GM12864 (cell line): Measurements from ENCODE around the gene DCAF15.

Experiments used
- DNase-seq: peaks from one replicate; pipeline ENCODE4 v3.0.0-alpha.2; 2011; ENCODE audit warnings: low read depth
- H3K4me3 ChIP-seq: 2 replicates; pipeline ENCODE4 v1.5.1; 2011; ENCODE audit warnings: mild to moderate bottlenecking, low read depth, low read length, control low read depth
- CTCF ChIP-seq: IDR thresholded peaks from 2 replicates; pipeline ENCODE4 v1.5.1; 2011; ENCODE audit warnings: low read depth, mild to moderate bottlenecking, moderate library complexity, low read length, control low read depth, inconsistent platforms; ENCODE audit errors: missing control alignments

DCAF15 gene

GRCh38 chr19:13909430-13909829 lies 42.9 kb upstream of the DCAF15 start:
- no peak for TF ChIP-seq CTCF
- H3K4me3 ChIP-seq = no peak overlapping the region
- DNase-seq = no peak

DNA sequence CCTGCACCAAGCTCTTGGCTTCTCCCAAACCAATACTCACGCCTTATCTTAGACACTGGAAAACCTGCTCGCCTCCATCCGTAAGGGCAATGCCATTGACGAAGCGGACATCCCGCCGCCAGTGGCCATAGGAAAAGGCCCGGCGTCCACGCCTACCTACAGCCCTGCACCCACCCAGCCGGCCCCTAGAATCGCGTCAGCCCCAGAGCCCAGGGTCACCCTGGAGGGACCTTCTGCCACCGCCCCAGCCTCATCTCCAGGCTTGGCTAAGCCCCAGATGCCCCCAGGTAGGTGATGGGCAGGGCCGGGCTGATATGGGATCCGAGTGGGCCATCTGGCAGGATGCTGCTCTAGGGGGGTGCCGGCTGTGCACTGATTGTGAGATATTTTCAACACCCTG lies 39.0 kb upstream of the DCAF15 start:
- no peak overlapping the region for H3K4me3 ChIP-seq
- DNase-seq = no peak

GRCh38 chr19:13914777-13915176 lies 37.5 kb upstream of the DCAF15 start:
- no peak for TF ChIP-seq CTCF
- DNase-seq = no peak
- no peak overlapping the region for H3K4me3 ChIP-seq

More for the DNA sequence above, 39.0 kb upstream of the DCAF15 start:
- no peak for TF ChIP-seq CTCF

DNA sequence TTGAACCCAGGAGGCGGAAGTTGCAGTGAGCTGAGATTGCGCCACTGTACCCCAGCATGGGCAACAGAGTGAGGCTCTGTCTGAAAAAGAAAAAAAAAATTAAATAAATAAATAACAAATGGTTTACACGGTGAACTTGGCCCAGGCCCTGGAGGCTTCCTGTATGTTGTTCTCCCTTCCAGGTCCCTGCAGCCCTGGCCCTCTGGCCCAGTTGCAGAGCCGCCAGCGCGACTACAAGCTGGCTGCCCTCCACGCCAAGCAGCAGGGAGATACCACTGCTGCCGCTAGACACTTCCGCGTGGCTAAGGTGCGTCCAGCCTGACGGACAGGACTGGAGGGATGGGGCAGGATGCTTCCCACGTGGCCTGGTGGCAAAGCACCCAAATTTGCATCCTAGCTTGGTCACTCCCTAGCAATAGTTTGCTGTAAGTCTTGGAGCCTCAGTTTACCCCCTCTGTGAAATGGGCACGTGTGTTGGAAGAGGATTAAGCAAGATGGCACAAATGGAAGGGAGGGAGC lies 34.4 kb upstream of the DCAF15 start:
- no peak overlapping the region for H3K4me3 ChIP-seq
- no peak for DNase-seq
- TF ChIP-seq CTCF = no peak

DNA sequence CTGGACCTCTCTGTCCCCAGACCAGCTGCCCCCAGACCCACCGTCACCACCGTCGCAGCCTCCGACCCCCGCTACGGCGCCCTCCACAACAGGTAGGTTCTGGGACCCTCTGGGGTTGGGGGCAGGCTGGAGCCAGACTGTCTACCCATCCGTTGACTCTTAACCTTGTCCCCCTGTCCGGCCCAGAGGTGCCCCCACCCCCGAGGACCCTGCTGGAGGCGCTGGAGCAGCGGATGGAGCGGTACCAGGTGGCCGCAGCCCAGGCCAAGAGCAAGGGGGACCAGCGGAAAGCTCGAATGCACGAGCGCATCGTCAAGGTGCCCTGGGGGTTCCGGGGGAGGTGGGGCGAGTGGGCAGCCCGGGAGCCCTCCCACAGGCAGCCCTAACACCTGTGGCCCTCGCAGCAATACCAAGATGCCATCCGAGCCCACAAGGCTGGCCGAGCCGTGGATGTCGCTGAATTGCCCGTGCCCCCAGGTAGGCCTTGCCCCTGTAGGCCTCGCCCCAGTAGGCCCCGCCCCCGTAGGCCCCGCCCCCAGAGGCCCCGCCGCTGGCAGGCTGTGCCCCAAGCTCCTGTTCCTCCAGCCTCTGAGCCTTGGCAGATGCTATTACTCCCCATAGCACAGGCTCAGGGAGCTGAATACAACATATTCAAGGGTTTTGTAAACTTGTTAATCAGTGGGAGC lies 33.4 kb upstream of the DCAF15 start:
- DNase-seq = no peak
- TF ChIP-seq CTCF = no peak
- no peak overlapping the region for H3K4me3 ChIP-seq

- no peak for TF ChIP-seq CTCF
- DNase-seq = no peak
- H3K4me3 ChIP-seq = no peak overlapping the region
These were observed 31.8 kb upstream of the DCAF15 start for GRCh38 chr19:13920524-13920923.
